Measurements from ENCODE around the gene TMPRSS11A. TPM values are rescaled to one million over a fixed set of nuclear protein-coding genes. Genes with fewer than 3 reads are reported as not detected.

The TMPRSS11A gene
- total and polyA plus RNA-seq, 2 of the 8 experiments (the other 6 are each of a cell fraction or from before 2014, with no cell fraction given), result not detected

DNA sequence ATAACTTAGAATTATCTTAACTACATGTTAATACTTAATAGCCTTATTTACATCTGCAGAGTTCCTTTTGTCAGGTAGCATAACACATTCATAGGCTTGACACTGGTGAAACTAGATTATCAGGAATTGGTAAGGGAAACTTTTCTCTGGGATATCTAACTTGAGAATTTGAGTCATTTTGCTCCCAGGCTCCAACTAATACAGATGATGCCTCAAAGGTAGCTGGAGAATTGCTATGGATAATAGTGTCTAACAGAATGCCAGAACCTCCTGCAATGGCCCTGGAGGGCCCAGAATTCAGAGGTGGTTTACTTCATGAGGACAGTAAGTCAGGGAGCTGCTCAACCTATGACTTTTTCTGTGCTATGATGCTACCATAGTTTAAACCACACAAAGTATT is 65.6 kb downstream of the TMPRSS11A start:
- DNase-seq (ENCODE audit: low read depth in 1 of 2, low spot score in 2 of 2), result no peak
- H2BK120ac ChIP-seq (replicated peaks; ENCODE audit: low read depth, low read length), result no peak overlapping the region
- no peak overlapping the region for H2AFZ ChIP-seq (ENCODE audit: low read length)
- no peak overlapping the region for H3K56ac ChIP-seq (replicated peaks; ENCODE audit: insufficient read length, low read depth, low read length)
- no peak overlapping the region for H2BK5ac ChIP-seq (ENCODE audit: low read depth, low read length)
- H3K4me2 ChIP-seq (ENCODE audit: insufficient read depth in 1 of 2, low read depth in 2 of 2, low read length in 2 of 2), result no peak overlapping the region
- H4K20me1 ChIP-seq (replicated peaks in 1 of 2; ENCODE audit: control insufficient read depth in 1 of 2, insufficient read depth in 2 of 2, low read length in 2 of 2), result no peaks in the 10 kb centered on the region
- H2BK20ac ChIP-seq (ENCODE audit: low read length), result no peak overlapping the region
- no peak overlapping the region for H2BK12ac ChIP-seq (ENCODE audit: low read depth, low read length)
- no peak overlapping the region for H4K8ac ChIP-seq (ENCODE audit: extremely low read depth, insufficient read depth, low read length)
- no peak overlapping the region for H3K4ac ChIP-seq (replicated peaks; ENCODE audit: insufficient read length, low read depth, low read length)
- H3K27me3 ChIP-seq (replicated peaks in 1 of 4; ENCODE audit: control insufficient read depth in 3 of 4, extremely low read depth in 1 of 4, insufficient read depth in 3 of 4, low read length in 3 of 4), result peaks cover 0 to 1% (median 0%) of the 10 kb centered on the region in 4 experiments; a peak in 1 of 7 replicates
- no peak overlapping the region for H4K91ac ChIP-seq (replicated peaks; ENCODE audit: insufficient read length, low read length)
- no peak overlapping the region for H2AK5ac ChIP-seq (ENCODE audit: low read depth, low read length)
- H3K23ac ChIP-seq (ENCODE audit: insufficient read length), result no peak overlapping the region
- ChIA-PET POLR2A (ENCODE audit: partially characterized antibody) (no interaction called here), CTCF (ENCODE audit: partially characterized antibody) (interaction anchor here (0.7 to 6.1 kb wide), 4 partner anchors 13 to 279 kb away, joined by 3 to 56 read pairs (median 6); no protein-coding TSS in a partner anchor)
- no peak overlapping the region for H3K9ac ChIP-seq (replicated peaks in 1 of 4; ENCODE audit: extremely low read depth in 1 of 4, low read depth in 3 of 4, low read length in 3 of 4)
- H3K9me3 ChIP-seq (ENCODE audit: insufficient read depth in 2 of 2, low read depth in 1 of 2, low read length in 1 of 2), result peaks cover 0 to 7% of the 10 kb centered on the region in 2 experiments; a peak in 1 of 4 replicates
- no peak overlapping the region for H3K27ac ChIP-seq (ENCODE audit: low read depth, low read length)
- H3K36me3 ChIP-seq (ENCODE audit: control insufficient read depth in 2 of 4, insufficient read depth in 4 of 4, low read length in 3 of 4), result no peaks in the 10 kb centered on the region
- H3K79me2 ChIP-seq (ENCODE audit: control insufficient read depth in 1 of 2, insufficient read depth in 2 of 2, low read length in 2 of 2), result no peaks in the 10 kb centered on the region
- no peak overlapping the region for H3K18ac ChIP-seq (ENCODE audit: extremely low read depth, low read length)
- no peak overlapping the region for H4K5ac ChIP-seq (ENCODE audit: insufficient read length, low read depth, low read length)
- no peak for FAIRE-seq
- H3K23me2 ChIP-seq (ENCODE audit: low read depth, low read length), result no peaks in the 10 kb centered on the region
- H3K4me3 ChIP-seq (ENCODE audit: extremely low read depth in 1 of 4, insufficient read depth in 2 of 4, low read depth in 3 of 4, low read length in 4 of 4), result no peak overlapping the region
- no peaks in the 10 kb centered on the region for H3K79me1 ChIP-seq (ENCODE audit: low read depth, low read length)
- H3K4me1 ChIP-seq (replicated peaks in 1 of 4; ENCODE audit: control insufficient read depth in 3 of 4, insufficient read depth in 4 of 4, low read length in 3 of 4), result no peaks in the 10 kb centered on the region; a peak in 1 of 7 replicates
- no peak overlapping the region for H2BK15ac ChIP-seq (ENCODE audit: low read length)
- H3K14ac ChIP-seq (ENCODE audit: insufficient read length), result no peak overlapping the region
- TF ChIP-seq EZH2 (IDR thresholded peaks at IDR 0.05; ENCODE audit: low read depth, low read length, severe bottlenecking), result no peak
- no peak for TF ChIP-seq MAFK (IDR thresholded peaks at IDR 0.05; ENCODE audit: low read depth, low read length)
- TF ChIP-seq SUZ12 (IDR thresholded peaks at IDR 0.05; ENCODE audit: low read length), result no peak
- TF ChIP-seq JUN (IDR thresholded peaks at IDR 0.05; ENCODE audit: low read depth, low read length), result no peak
- TF ChIP-seq TCF12 (IDR thresholded peaks at IDR 0.05; ENCODE audit: low read depth, low read length), result no peak
- TF ChIP-seq, protein P1, sequence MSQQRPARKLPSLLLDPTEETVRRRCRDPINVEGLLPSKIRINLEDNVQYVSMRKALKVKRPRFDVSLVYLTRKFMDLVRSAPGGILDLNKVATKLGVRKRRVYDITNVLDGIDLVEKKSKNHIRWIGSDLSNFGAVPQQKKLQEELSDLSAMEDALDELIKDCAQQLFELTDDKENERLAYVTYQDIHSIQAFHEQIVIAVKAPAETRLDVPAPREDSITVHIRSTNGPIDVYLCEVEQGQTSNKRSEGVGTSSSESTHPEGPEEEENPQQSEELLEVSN (IDR thresholded peaks at IDR 0.05), result no peak
- no peak for TF ChIP-seq KDM1A (IDR thresholded peaks at IDR 0.05; ENCODE audit: borderline replicate concordance, low read length)
- TF ChIP-seq EP300 (IDR thresholded peaks at IDR 0.05; ENCODE audit: borderline replicate concordance in 1 of 2, low read depth in 2 of 2, low read length in 2 of 2), result no peak
- no peak for TF ChIP-seq SRF (IDR thresholded peaks at IDR 0.05; ENCODE audit: low read depth, low read length)
- TF ChIP-seq RAD21 (IDR thresholded peaks at IDR 0.05 in 1 of 2, conservative IDR thresholded peaks at IDR 0.05 in 1 of 2; ENCODE audit: low read depth in 2 of 2, low read length in 2 of 2), result no peak
- TF ChIP-seq EGR1 (IDR thresholded peaks at IDR 0.05; ENCODE audit: borderline replicate concordance, low read depth, low read length), result no peak
- TF ChIP-seq SAP30 (IDR thresholded peaks at IDR 0.05; ENCODE audit: insufficient read depth, insufficient replicate concordance, low read length), result no peak
- no peak for TF ChIP-seq HDAC6 (IDR thresholded peaks at IDR 0.05; ENCODE audit: low read depth, low read length)
- no peak for TF ChIP-seq ZNF274 (IDR thresholded peaks at IDR 0.05; ENCODE audit: borderline replicate concordance, extremely low read depth, low read length)

All from H1 (cell line).